ENCODE data around the gene NIPBL.

Gene NIPBL, protein sequence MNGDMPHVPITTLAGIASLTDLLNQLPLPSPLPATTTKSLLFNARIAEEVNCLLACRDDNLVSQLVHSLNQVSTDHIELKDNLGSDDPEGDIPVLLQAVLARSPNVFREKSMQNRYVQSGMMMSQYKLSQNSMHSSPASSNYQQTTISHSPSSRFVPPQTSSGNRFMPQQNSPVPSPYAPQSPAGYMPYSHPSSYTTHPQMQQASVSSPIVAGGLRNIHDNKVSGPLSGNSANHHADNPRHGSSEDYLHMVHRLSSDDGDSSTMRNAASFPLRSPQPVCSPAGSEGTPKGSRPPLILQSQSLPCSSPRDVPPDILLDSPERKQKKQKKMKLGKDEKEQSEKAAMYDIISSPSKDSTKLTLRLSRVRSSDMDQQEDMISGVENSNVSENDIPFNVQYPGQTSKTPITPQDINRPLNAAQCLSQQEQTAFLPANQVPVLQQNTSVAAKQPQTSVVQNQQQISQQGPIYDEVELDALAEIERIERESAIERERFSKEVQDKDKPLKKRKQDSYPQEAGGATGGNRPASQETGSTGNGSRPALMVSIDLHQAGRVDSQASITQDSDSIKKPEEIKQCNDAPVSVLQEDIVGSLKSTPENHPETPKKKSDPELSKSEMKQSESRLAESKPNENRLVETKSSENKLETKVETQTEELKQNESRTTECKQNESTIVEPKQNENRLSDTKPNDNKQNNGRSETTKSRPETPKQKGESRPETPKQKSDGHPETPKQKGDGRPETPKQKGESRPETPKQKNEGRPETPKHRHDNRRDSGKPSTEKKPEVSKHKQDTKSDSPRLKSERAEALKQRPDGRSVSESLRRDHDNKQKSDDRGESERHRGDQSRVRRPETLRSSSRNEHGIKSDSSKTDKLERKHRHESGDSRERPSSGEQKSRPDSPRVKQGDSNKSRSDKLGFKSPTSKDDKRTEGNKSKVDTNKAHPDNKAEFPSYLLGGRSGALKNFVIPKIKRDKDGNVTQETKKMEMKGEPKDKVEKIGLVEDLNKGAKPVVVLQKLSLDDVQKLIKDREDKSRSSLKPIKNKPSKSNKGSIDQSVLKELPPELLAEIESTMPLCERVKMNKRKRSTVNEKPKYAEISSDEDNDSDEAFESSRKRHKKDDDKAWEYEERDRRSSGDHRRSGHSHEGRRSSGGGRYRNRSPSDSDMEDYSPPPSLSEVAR (N-terminal part only)

DNA sequence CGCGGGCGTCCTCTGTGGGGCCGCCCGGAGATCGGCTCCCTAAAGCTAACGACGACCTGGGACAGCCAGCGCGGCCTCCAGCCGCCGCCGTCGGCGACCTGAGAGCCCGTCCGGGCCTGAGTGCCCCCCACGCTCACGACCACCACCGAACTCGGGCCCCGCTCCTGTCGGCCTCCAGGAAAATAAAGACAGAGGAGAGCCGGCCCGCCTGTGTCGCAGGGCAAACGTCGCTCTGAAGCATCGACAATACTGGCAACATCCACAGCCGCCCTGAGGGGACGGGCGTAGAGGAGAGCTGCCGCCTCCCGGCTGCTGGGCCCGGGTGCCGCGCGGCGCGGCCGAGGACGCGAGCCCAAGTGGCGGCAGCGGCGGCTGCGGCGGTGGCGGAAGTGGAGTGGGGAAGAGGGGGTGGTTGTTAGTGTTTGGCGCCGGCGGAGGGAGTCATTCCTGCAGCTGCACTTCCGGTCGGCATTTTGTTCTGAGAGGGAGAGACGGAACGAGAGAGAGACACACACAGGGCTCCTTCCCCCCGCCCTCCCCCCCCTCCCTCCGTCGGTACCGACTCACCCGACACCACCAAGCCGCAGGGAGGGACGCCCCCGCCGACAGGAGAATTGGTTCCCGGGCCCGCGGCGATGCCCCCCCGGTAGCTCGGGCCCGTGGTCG is at the start of gene NIPBL:
Gene NIPBL (plus strand): TSS at position 471 of the 666 bp plus-strand sequence. CDS start 76,928 bp downstream, outside the sequence.
- peak within 1 kb of the TSS; percentile 87 for H3K27ac ChIP-seq (ENCODE audit: poor library complexity, severe bottlenecking)
- H3K27me3 ChIP-seq (ENCODE audit: insufficient read depth, poor library complexity, severe bottlenecking), result no peaks in the 10 kb centered on the region
- TF ChIP-seq, protein P1, sequence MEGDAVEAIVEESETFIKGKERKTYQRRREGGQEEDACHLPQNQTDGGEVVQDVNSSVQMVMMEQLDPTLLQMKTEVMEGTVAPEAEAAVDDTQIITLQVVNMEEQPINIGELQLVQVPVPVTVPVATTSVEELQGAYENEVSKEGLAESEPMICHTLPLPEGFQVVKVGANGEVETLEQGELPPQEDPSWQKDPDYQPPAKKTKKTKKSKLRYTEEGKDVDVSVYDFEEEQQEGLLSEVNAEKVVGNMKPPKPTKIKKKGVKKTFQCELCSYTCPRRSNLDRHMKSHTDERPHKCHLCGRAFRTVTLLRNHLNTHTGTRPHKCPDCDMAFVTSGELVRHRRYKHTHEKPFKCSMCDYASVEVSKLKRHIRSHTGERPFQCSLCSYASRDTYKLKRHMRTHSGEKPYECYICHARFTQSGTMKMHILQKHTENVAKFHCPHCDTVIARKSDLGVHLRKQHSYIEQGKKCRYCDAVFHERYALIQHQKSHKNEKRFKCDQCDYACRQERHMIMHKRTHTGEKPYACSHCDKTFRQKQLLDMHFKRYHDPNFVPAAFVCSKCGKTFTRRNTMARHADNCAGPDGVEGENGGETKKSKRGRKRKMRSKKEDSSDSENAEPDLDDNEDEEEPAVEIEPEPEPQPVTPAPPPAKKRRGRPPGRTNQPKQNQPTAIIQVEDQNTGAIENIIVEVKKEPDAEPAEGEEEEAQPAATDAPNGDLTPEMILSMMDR (IDR thresholded peaks at IDR 0.05; ENCODE audit: poor library complexity, severe bottlenecking), result peak; percentile 15
- DNase-seq (ENCODE audit: low spot score) (peak; percentile 96), ATAC-seq (ENCODE audit: low read depth) (peak; percentile 64)
- no peaks in the 10 kb centered on the region for H3K9me3 ChIP-seq (ENCODE audit: severe bottlenecking)
- H3K36me3 ChIP-seq (ENCODE audit: low read depth), result peaks cover 9% of the 10 kb centered on the region; the same call in 1 of the 2 replicates
- peaks cover 43% of the 10 kb centered on the region for H3K4me1 ChIP-seq (ENCODE audit: insufficient read depth, poor library complexity, severe bottlenecking)
- peak within 1 kb of the TSS; percentile 97 for H3K4me3 ChIP-seq (ENCODE audit: severe bottlenecking)

DNA sequence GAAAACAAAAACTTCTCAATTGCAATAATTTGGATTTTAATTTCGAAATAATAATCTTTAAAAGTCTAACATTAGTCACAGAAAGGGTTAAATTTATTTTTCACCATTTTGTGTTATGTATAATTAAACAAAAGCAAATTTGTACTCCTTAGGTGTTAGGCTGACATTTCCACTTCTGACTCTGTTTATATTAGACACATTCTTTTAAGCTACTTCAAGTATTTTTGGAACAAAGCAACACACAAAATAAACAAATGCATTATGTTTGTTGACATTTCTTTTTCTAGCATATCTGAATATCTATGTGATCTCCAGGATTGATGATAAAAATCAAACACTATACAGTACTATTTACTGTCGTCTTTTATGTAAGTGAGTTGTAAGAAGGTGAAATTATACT is 44.3 kb upstream of the NIPBL start:
- no peaks in the 10 kb centered on the region for H3K36me3 ChIP-seq (ENCODE audit: low read depth)
- TF ChIP-seq, protein P1 (IDR thresholded peaks at IDR 0.05; ENCODE audit: poor library complexity, severe bottlenecking), result no peak
- peaks cover 17% of the 10 kb centered on the region for H3K27me3 ChIP-seq (ENCODE audit: insufficient read depth, poor library complexity, severe bottlenecking)
- H3K27ac ChIP-seq (ENCODE audit: poor library complexity, severe bottlenecking), result no peak overlapping the region
- ATAC-seq (ENCODE audit: low read depth) (no peak), DNase-seq (ENCODE audit: low spot score) (no peak)
- no peak overlapping the region for H3K4me3 ChIP-seq (ENCODE audit: severe bottlenecking)
- H3K4me1 ChIP-seq (ENCODE audit: insufficient read depth, poor library complexity, severe bottlenecking), result no peaks in the 10 kb centered on the region
- no peaks in the 10 kb centered on the region for H3K9me3 ChIP-seq (ENCODE audit: severe bottlenecking)

DNA sequence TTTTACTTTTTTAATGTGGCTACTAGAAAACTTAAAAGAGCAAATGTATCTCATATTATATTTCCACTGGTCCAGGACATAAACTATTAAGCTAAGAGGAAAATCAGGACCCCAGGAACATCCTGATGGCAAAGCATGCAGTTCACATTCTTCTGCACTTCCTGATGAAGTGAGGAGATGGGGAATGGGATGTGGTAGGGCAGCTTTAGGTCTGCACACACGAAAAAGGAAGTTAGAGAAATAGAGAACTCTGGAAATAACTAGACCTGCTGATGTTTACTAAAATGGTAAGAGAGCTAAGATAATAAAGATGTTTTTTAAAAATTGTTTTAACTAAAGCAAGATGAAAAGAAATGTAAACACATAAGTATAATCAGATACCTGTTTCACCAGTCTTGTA is 39.7 kb upstream of the NIPBL start:
- ATAC-seq (ENCODE audit: low read depth) (no peak), DNase-seq (ENCODE audit: low spot score) (no peak)
- H3K4me3 ChIP-seq (ENCODE audit: severe bottlenecking), result no peak overlapping the region
- H3K27ac ChIP-seq (ENCODE audit: poor library complexity, severe bottlenecking), result no peak overlapping the region
- H3K4me1 ChIP-seq (ENCODE audit: insufficient read depth, poor library complexity, severe bottlenecking), result no peaks in the 10 kb centered on the region
- TF ChIP-seq, protein P1 (IDR thresholded peaks at IDR 0.05; ENCODE audit: poor library complexity, severe bottlenecking), result no peak
- H3K9me3 ChIP-seq (ENCODE audit: severe bottlenecking), result no peaks in the 10 kb centered on the region
- peaks cover 37% of the 10 kb centered on the region for H3K27me3 ChIP-seq (ENCODE audit: insufficient read depth, poor library complexity, severe bottlenecking)
- no peaks in the 10 kb centered on the region for H3K36me3 ChIP-seq (ENCODE audit: low read depth)

DNA sequence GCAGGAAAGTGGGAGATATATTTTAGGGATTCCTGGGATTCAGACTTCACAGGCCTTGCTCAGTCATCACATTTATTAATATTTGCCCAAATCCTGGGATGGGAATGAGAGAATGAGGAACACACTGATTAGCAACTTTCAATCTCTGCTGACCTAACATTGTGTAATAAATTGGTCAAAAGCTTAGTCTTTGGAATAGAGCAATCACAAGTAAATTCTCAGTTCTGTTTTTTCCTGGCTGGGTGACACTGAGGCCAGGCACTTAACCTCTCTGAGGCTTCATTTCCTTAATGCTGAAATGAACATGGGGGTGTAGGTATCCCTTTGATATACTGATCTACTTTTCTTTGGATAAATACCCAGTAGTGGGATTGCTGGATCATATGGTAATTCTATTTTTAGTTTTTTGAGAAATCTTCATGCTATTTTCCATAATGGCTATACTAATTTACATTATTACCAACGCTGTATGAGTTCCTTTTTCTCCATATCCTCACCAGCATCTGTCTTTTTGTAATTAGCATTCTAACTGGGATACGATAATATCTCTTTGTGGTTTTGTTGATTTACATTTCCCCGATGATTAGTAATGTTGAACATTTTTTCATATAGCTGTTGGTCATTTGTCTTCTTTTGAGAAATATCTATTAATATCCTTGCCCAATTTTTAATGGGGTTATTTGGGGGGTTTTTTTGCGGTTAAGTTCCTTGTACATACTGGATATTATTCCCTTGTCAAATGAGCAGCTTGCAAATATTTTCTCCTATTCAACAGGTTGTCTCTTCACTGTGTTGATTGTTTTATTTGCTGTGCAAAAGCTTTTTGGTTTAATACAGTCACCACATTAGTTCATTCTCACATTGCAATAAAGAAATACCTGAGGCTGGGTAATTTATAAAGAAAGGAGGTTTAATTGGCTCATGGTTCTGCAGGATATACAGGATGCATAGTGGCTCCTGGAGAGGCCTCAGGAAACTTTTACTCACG is 36.8 kb upstream of the NIPBL start:
- Histone ChIP-seq H3K27me3 (ENCODE audit: insufficient read depth, poor library complexity, severe bottlenecking) (peaks cover 45% of the 10 kb centered on the region), H3K27ac (ENCODE audit: poor library complexity, severe bottlenecking) (no peak overlapping the region), H3K9me3 (ENCODE audit: severe bottlenecking) (no peaks in the 10 kb centered on the region), H3K4me3 (ENCODE audit: severe bottlenecking) (no peak overlapping the region), H3K4me1 (ENCODE audit: insufficient read depth, poor library complexity, severe bottlenecking) (no peaks in the 10 kb centered on the region), H3K36me3 (ENCODE audit: low read depth) (no peaks in the 10 kb centered on the region)
- TF ChIP-seq, protein P1 (IDR thresholded peaks at IDR 0.05; ENCODE audit: poor library complexity, severe bottlenecking), result no peak
- DNase-seq (ENCODE audit: low spot score), result no peak
- ATAC-seq (ENCODE audit: low read depth), result no peak
